KOPT-K1 (cell line): ENCODE measurements around the gene GASK1A.

Experiments
- H3K27ac ChIP-seq: fragments of 200-600 bp; sonication (generic); 2 replicates; pipeline ENCODE4 v1.5.1; 2016; ENCODE audit warnings: antibody characterized with exemption, mild to moderate bottlenecking, low read depth, low read length; ENCODE audit not compliant: poor library complexity, severe bottlenecking
- H3K36me3 ChIP-seq: fragments of 200-600 bp; sonication (generic); 2 replicates; pipeline ENCODE4 v1.5.1; 2017; ENCODE audit warnings: antibody characterized with exemption, mild to moderate bottlenecking, low read length, moderate library complexity; ENCODE audit not compliant: insufficient read depth
- H3K9me3 ChIP-seq: fragments of 200-600 bp; sonication (generic); 2 replicates; pipeline ENCODE4 v1.5.1; 2017; ENCODE audit warnings: antibody characterized with exemption, low read length, mild to moderate bottlenecking; ENCODE audit not compliant: insufficient read depth, poor library complexity, severe bottlenecking

The GASK1A gene

GRCh38 chr3:43028678-43029490 lies 49.8 kb downstream of the GASK1A start:
- Histone ChIP-seq H3K9me3 (no peaks in the 10 kb centered on the region), H3K36me3 (no peaks in the 10 kb centered on the region), H3K27ac (no peak overlapping the region)

GRCh38 chr3:43030162-43030935 lies 51.2 kb downstream of the GASK1A start:
- Histone ChIP-seq H3K9me3 (no peaks in the 10 kb centered on the region), H3K36me3 (no peaks in the 10 kb centered on the region), H3K27ac (no peak overlapping the region)

- Histone ChIP-seq H3K9me3 (no peaks in the 10 kb centered on the region), H3K36me3 (no peaks in the 10 kb centered on the region), H3K27ac (no peak overlapping the region)
These were observed 52.4 kb downstream of the GASK1A start for GRCh38 chr3:43031485-43031884.

- Histone ChIP-seq H3K36me3 (no peaks in the 10 kb centered on the region), H3K9me3 (no peaks in the 10 kb centered on the region), H3K27ac (no peak overlapping the region)
These were observed 52.9 kb downstream of the GASK1A start for GRCh38 chr3:43031889-43032545.

- no peaks in the 10 kb centered on the region for H3K9me3 ChIP-seq
- no peaks in the 10 kb centered on the region for H3K36me3 ChIP-seq
- H3K27ac ChIP-seq = no peak overlapping the region
These were observed 53.8 kb downstream of the GASK1A start for GRCh38 chr3:43032646-43033628.

- Histone ChIP-seq H3K36me3 (no peaks in the 10 kb centered on the region), H3K27ac (no peak overlapping the region), H3K9me3 (no peaks in the 10 kb centered on the region)
These were observed 55.1 kb downstream of the GASK1A start for GRCh38 chr3:43034200-43034599.

- H3K9me3 ChIP-seq = no peaks in the 10 kb centered on the region
- H3K36me3 ChIP-seq = no peaks in the 10 kb centered on the region
These were observed 55.8 kb downstream of the GASK1A start for GRCh38 chr3:43034911-43035310.

GRCh38 chr3:43035801-43036365 lies 56.8 kb downstream of the GASK1A start:
- Histone ChIP-seq H3K36me3 (no peaks in the 10 kb centered on the region), H3K27ac (no peak overlapping the region), H3K9me3 (no peaks in the 10 kb centered on the region)

More at GRCh38 chr3:43034911-43035310, 55.8 kb downstream of the GASK1A start:
- H3K27ac ChIP-seq = no peak overlapping the region

GRCh38 chr3:43036621-43037423 lies 57.7 kb downstream of the GASK1A start:
- no peaks in the 10 kb centered on the region for H3K36me3 ChIP-seq
- H3K9me3 ChIP-seq = no peaks in the 10 kb centered on the region
- H3K27ac ChIP-seq = no peak overlapping the region

GRCh38 chr3:43038010-43038409 lies 58.9 kb downstream of the GASK1A start:
- Histone ChIP-seq H3K27ac (no peak overlapping the region), H3K36me3 (no peaks in the 10 kb centered on the region), H3K9me3 (no peaks in the 10 kb centered on the region)

GRCh38 chr3:43041517-43041916 lies 62.4 kb downstream of the GASK1A start:
- no peak overlapping the region for H3K27ac ChIP-seq
- no peaks in the 10 kb centered on the region for H3K36me3 ChIP-seq
- H3K9me3 ChIP-seq = peaks cover 32% of the 10 kb centered on the region

- Histone ChIP-seq H3K27ac (no peak overlapping the region), H3K9me3 (peaks cover 49% of the 10 kb centered on the region), H3K36me3 (no peaks in the 10 kb centered on the region)
These were observed 64.1 kb downstream of the GASK1A start for GRCh38 chr3:43043071-43043766.

- Histone ChIP-seq H3K9me3 (peaks cover 55% of the 10 kb centered on the region), H3K27ac (no peak overlapping the region), H3K36me3 (no peaks in the 10 kb centered on the region)
These were observed 64.7 kb downstream of the GASK1A start for GRCh38 chr3:43043793-43044192.
